ENCODE data around the gene ARVCF. TPM values are rescaled to one million over a fixed set of nuclear protein-coding genes. Genes with fewer than 3 reads are reported as not detected.
"Not testable (repeated sequence)": the region's sequence is repeated elsewhere in the genome, so short reads cannot be mapped to it uniquely, and the experiment has no call there.

The ARVCF gene
- total RNA-seq, 3 donors from 2014 or later = 13.0 to 51.2 (median 44.2) TPM

GRCh38 chr22:19937616-19938473 is 78.8 kb downstream of the ARVCF start:
- no peak overlapping the region for H3K4me3 ChIP-seq
- H3K9me3 ChIP-seq = no peaks in the 10 kb centered on the region
- no peaks in the 10 kb centered on the region for H3K27me3 ChIP-seq
- H3K36me3 ChIP-seq = no peaks in the 10 kb centered on the region
- DNase-seq (ENCODE audit: low spot score in 2 of 2) = no peak
- intact Hi-C loops (cut with DNase I; ENCODE audit: low total_unique reads) = no loop called here
- peak overlapping the region; percentile 44 to 85 for H3K27ac ChIP-seq
- no peak for TF ChIP-seq CTCF (IDR thresholded peaks at IDR 0.05)
- no peak for TF ChIP-seq POLR2A (IDR thresholded peaks at IDR 0.05)
- H3K4me1 ChIP-seq = peaks cover 0 to 6% of the 10 kb centered on the region in 2 donors

- H3K27ac ChIP-seq = no peak overlapping the region
- no peak overlapping the region for H3K4me3 ChIP-seq
- no peak for DNase-seq (ENCODE audit: low spot score in 2 of 2)
- H3K36me3 ChIP-seq = no peaks in the 10 kb centered on the region
- H3K9me3 ChIP-seq = no peaks in the 10 kb centered on the region
- H3K4me1 ChIP-seq = peaks cover 0 to 3% of the 10 kb centered on the region in 2 donors
- no peak for TF ChIP-seq POLR2A (IDR thresholded peaks at IDR 0.05)
- TF ChIP-seq CTCF (IDR thresholded peaks at IDR 0.05) = no peak
- TF ChIP-seq POLR2AphosphoS5 (IDR thresholded peaks at IDR 0.05) = no peak
- intact Hi-C loops (cut with DNase I; ENCODE audit: low total_unique reads) = loop anchor here (1.0 kb wide), 1 partner anchor 22 kb away; no protein-coding TSS in a partner anchor
- no peaks in the 10 kb centered on the region for H3K27me3 ChIP-seq
Measured at GRCh38 chr22:19936513-19936912, 80.1 kb downstream of the ARVCF start.

- H3K9me3 ChIP-seq; H3K27ac ChIP-seq; intact Hi-C loops (cut with DNase I; ENCODE audit: low total_unique reads); H3K27me3 ChIP-seq; H3K36me3 ChIP-seq; DNase-seq (ENCODE audit: low spot score in 2 of 2); H3K4me1 ChIP-seq; H3K4me3 ChIP-seq: not testable (repeated sequence)
Measured at GRCh38 chr22:19935123-19935718, 81.4 kb downstream of the ARVCF start.

GRCh38 chr22:19933341-19934241 is 83.0 kb downstream of the ARVCF start:
- Histone ChIP-seq H3K27me3 (no peaks in the 10 kb centered on the region), H3K9me3 (no peaks in the 10 kb centered on the region), H3K4me3 (no peak overlapping the region), H3K36me3 (no peaks in the 10 kb centered on the region), H3K27ac (no peak overlapping the region), H3K4me1 (no peaks in the 10 kb centered on the region)
- intact Hi-C loops (cut with DNase I; ENCODE audit: low total_unique reads) = loop anchor here (1.0 kb wide), 1 partner anchor 35 kb away; no protein-coding TSS in a partner anchor
- no peak for DNase-seq (ENCODE audit: low spot score in 2 of 2)
- no peak for TF ChIP-seq POLR2AphosphoS5 (IDR thresholded peaks at IDR 0.05)
- no peak for TF ChIP-seq CTCF (IDR thresholded peaks at IDR 0.05)
- no peak for TF ChIP-seq POLR2A (IDR thresholded peaks at IDR 0.05)

- TF ChIP-seq POLR2AphosphoS5 (IDR thresholded peaks at IDR 0.05) (no peak), POLR2A (IDR thresholded peaks at IDR 0.05) (no peak), CTCF (IDR thresholded peaks at IDR 0.05) (no peak)
- Histone ChIP-seq H3K36me3 (no peaks in the 10 kb centered on the region), H3K27me3 (no peaks in the 10 kb centered on the region), H3K27ac (no peak overlapping the region), H3K4me1 (no peaks in the 10 kb centered on the region), H3K9me3 (no peaks in the 10 kb centered on the region), H3K4me3 (no peak overlapping the region)
- intact Hi-C loops (cut with DNase I; ENCODE audit: low total_unique reads) = loop anchor here (1.0 kb wide), 1 partner anchor 36 kb away; no protein-coding TSS in a partner anchor
- DNase-seq (ENCODE audit: low spot score in 2 of 2) = no peak
Measured at GRCh38 chr22:19932367-19933206, 84.0 kb downstream of the ARVCF start.
